SK-N-MC (cell line): ENCODE measurements around the gene HDHD5.

ENCODE experiments used
- EZH2 ChIP-seq: fragments of 200-600 bp; sonication (generic); IDR thresholded peaks from one replicate; pipeline ENCODE4 v1.6.1; 2017; ENCODE audit warnings: antibody characterized with exemption
- POLR2AphosphoS5 ChIP-seq: IDR thresholded peaks from 2 replicates; pipeline ENCODE4 v1.6.1; 2012; ENCODE audit warnings: mild to moderate bottlenecking, low read depth, low read length, borderline replicate concordance

- no peak for TF ChIP-seq EZH2
- no peak for TF ChIP-seq POLR2AphosphoS5
Measured at GRCh38 chr22:17132112-17132511, 27.0 kb downstream of the HDHD5 start.
